Heart left ventricle (tissue), 16 donors: Measurements from ENCODE around the gene MEF2A. TPM values are rescaled to one million over a fixed set of nuclear protein-coding genes. Genes with fewer than 3 reads are reported as not detected.

Experiments
- ATAC-seq, 4 donors: fragments of 200-7000 bp; cut with Tn5 transposase; one replicate each; pipeline ENCODE4 v1.9.1; 2020 to 2022; ENCODE audit warnings: moderate library complexity in 4 of 4, mild to moderate bottlenecking in 3 of 4, moderate number of reproducible peaks in 1 of 4
- DNase-seq, 5 donors: peaks; one replicate each; pipeline ENCODE4 v3.0.0-alpha.2; 2020
- H3K27ac ChIP-seq, 12 donors: fragments of 200-600 bp; sonication (generic) in 4 of 12; one replicate each; pipeline versions ENCODE4 v1.5.0 to v1.8.0; 2016 to 2022; ENCODE audit warnings: mild to moderate bottlenecking in 2 of 12
- H3K27me3 ChIP-seq, 9 donors: fragments of 200-600 bp; sonication (generic) in 2 of 9; one replicate each; pipeline versions ENCODE4 v1.5.1 to v1.8.0; 2016 to 2022; ENCODE audit warnings: mild to moderate bottlenecking in 3 of 9
- H3K36me3 ChIP-seq, 9 donors: fragments of 200-600 bp; sonication (generic) in 2 of 9; one replicate each; pipeline versions ENCODE4 v1.5.0 to v1.8.0; 2018 to 2022; ENCODE audit warnings: mild to moderate bottlenecking in 2 of 9
- H3K4me1 ChIP-seq, 12 donors: fragments of 200-600 bp; sonication (generic) in 4 of 12; one replicate each; pipeline versions ENCODE4 v1.5.0 to v1.8.0; 2016 to 2022; ENCODE audit warnings: mild to moderate bottlenecking in 3 of 12
- H3K4me3 ChIP-seq, 12 donors: fragments of 200-600 bp; sonication (generic) in 4 of 12; one replicate each; pipeline versions ENCODE4 v1.5.0 to v1.8.0; 2017 to 2022; ENCODE audit warnings: mild to moderate bottlenecking in 9 of 12, moderate library complexity in 4 of 12
- H3K9me3 ChIP-seq, 12 donors: fragments of 200-600 bp; sonication (generic) in 4 of 12; one replicate each; pipeline versions ENCODE4 v1.5.0 to v1.8.0; 2016 to 2022; ENCODE audit warnings: mild to moderate bottlenecking in 1 of 12
- POLR2A ChIP-seq, 2 donors: fragments of 450-650 bp; IDR thresholded peaks; one replicate each; pipeline ENCODE4 v1.6.1; 2017; ENCODE audit warnings: antibody characterized with exemption in 2 of 2, mild to moderate bottlenecking in 2 of 2, moderate library complexity in 2 of 2
- WGBS, 4 donors: extraction: QIAGEN DNeasy Blood & Tissue Kit in 2 of 4; methylation state at CpG; one replicate each; pipeline versions ENCODE4 v1.1.5 to v1.1.7; 2013 to 2018; 5-methylcytosine and 5-hydroxymethylcytosine counted together
- intact Hi-C, 10 donors: fragments of 100-400 bp; cut with DNase I; formaldehyde crosslinking; loops; one replicate each; pipeline versions ENCODE4 v1.11.1 to v1.14.2; 2022
- polyA plus RNA-seq, 2 donors: library from polyadenylated mRNA; stranded (reverse); fragments of 200-250 nt; gene quantifications; one replicate each; pipeline ENCODE4 v1.2.3, GENCODE V29; 2013
- total RNA-seq, 9 donors: library from RNA; depleted of rRNA in 2 of 9; stranded (reverse); fragments of >200 nt in 2 of 9; fragmentation: NEBNext Ultra II Directional in 3 of 9; extraction: Animal tissue kit (Norgen Biotek cat#: 25700) in 3 of 9; gene quantifications; one replicate each; pipeline versions ENCODE4 v1.1.0 to v1.2.4, GENCODE V29; 2016 to 2023
- TF ChIP-seq, protein P1 (sequence below), 12 donors: fragments of 200-600 bp; sonication (generic) in 4 of 12; IDR thresholded peaks; one replicate each; pipeline versions ENCODE4 v1.5.0 to v1.8.0; 2018 to 2022; ENCODE audit warnings: antibody characterized with exemption in 12 of 12, mild to moderate bottlenecking in 5 of 12
- donor health status: ischemic (EF 13 %, LVEDD 7.1; RV severe dilation, severe dysfunction).
- donor health status: healthy with polysubstance abuse.
- donor health status: DM: no; HTN: yes; CAD: no.
- donor health status: DM: no; HTN: no; CAD: no.
- donor health status: ischemic (EF 25% LVEDD 6.9; RV normal size, moderate dysfunction).
- donor health status: ischemic (EF 25% LVEDD 5.7; RV mildly dilated, moderate dysfunction).
- donor health status: healthy.
- donor health status: DM: yes; HTN: yes; CAD: no.
- donor health status: ischemic (EF 35%, LVEDD 5.7; RV mildly dilated, moderate dysfunction).
- donor health status: nonischemic (EF 11% LVEDD 7.7; RV severe dilation, severe dysfunction).
- donor health status: DM: yes; HTN: yes; CAD: no.
- donor health status: PGD.
- donor health status: ischemic (EF 29% LVEDD 5.4; RV normal size, mild dysfunction).
- donor health status: nonischemic (EF 23%, LVEDD 6.1; RV moderate dilation, normal function).

The MEF2A gene
- total and polyA plus RNA-seq, 11 donors, result 53.4 to 192 (median 153) TPM

GRCh38 chr15:99538261-99538660 lies 27.5 kb upstream of the MEF2A start:
- DNase-seq (no peak), ATAC-seq (no peak)
- no peak overlapping the region for H3K27ac ChIP-seq
- H3K36me3 ChIP-seq, result no peaks in the 10 kb centered on the region
- WGBS, 4 donors, result 84 to 97% (median 90%) methylated on average over 1 of the region's 1 CpG
- no peaks in the 10 kb centered on the region for H3K27me3 ChIP-seq
- H3K4me3 ChIP-seq, result no peak overlapping the region
- no peak for TF ChIP-seq POLR2A (IDR thresholded peaks at IDR 0.05)
- TF ChIP-seq, protein P1, sequence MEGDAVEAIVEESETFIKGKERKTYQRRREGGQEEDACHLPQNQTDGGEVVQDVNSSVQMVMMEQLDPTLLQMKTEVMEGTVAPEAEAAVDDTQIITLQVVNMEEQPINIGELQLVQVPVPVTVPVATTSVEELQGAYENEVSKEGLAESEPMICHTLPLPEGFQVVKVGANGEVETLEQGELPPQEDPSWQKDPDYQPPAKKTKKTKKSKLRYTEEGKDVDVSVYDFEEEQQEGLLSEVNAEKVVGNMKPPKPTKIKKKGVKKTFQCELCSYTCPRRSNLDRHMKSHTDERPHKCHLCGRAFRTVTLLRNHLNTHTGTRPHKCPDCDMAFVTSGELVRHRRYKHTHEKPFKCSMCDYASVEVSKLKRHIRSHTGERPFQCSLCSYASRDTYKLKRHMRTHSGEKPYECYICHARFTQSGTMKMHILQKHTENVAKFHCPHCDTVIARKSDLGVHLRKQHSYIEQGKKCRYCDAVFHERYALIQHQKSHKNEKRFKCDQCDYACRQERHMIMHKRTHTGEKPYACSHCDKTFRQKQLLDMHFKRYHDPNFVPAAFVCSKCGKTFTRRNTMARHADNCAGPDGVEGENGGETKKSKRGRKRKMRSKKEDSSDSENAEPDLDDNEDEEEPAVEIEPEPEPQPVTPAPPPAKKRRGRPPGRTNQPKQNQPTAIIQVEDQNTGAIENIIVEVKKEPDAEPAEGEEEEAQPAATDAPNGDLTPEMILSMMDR (IDR thresholded peaks at IDR 0.05), result no peak
- intact Hi-C loops, result no loop called here
- H3K4me1 ChIP-seq, result peaks cover 0 to 20% (median 12%) of the 10 kb centered on the region in 12 donors
- no peaks in the 10 kb centered on the region for H3K9me3 ChIP-seq

DNA sequence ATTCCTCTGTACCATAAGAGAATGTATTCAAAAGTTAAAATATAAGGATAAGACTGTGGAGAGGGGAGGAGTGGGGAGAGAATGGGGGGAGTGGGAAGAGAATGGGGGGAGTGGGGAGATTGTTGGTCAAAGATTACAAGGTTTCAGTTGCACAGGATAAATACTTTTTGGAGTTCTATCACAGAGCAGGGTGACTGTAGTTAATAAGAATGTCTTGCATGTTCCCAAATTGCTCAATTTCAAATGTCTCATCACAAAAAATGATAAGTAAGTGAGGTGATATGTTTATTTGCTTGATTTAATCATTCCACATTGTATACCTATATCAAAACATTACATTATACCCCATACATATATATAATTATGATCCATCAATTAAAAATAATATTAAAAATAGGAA lies 23.0 kb upstream of the MEF2A start:
- Histone ChIP-seq H3K27ac (no peak overlapping the region), H3K4me1 (no peaks in the 10 kb centered on the region), H3K36me3 (no peaks in the 10 kb centered on the region), H3K9me3 (no peaks in the 10 kb centered on the region), H3K27me3 (no peaks in the 10 kb centered on the region), H3K4me3 (no peak overlapping the region)
- ATAC-seq, result no peak
- TF ChIP-seq POLR2A (IDR thresholded peaks at IDR 0.05), result no peak
- TF ChIP-seq, protein P1 (IDR thresholded peaks at IDR 0.05), result no peak
- intact Hi-C loops, result no loop called here
- DNase-seq, result no peak

DNA sequence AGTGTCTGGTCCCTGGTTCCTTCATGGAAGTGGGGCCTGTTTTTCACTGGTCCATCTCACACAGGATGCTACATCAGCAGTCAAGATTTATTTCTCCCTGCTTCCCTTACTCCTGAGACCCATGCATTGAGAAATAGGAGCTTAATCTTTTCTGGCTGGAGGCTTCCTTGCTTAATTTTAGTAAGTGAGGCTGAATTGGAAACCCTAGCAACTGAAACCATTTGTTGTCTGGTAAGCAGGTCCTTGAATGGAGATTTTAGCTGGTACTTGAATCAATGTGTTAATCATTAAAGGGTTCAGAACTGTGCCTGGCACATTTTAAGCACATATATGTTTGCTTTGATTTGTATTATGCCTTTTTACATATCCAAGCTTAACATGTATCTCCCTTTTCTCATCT lies 20.2 kb upstream of the MEF2A start:
- Histone ChIP-seq H3K4me3 (no peak overlapping the region), H3K9me3 (no peaks in the 10 kb centered on the region), H3K36me3 (no peaks in the 10 kb centered on the region), H3K27me3 (no peaks in the 10 kb centered on the region), H3K4me1 (no peaks in the 10 kb centered on the region), H3K27ac (no peak overlapping the region)
- DNase-seq, result no peak
- intact Hi-C loops, result no loop called here
- ATAC-seq, result no peak
- TF ChIP-seq, protein P1 (IDR thresholded peaks at IDR 0.05), result no peak
- TF ChIP-seq POLR2A (IDR thresholded peaks at IDR 0.05), result no peak

DNA sequence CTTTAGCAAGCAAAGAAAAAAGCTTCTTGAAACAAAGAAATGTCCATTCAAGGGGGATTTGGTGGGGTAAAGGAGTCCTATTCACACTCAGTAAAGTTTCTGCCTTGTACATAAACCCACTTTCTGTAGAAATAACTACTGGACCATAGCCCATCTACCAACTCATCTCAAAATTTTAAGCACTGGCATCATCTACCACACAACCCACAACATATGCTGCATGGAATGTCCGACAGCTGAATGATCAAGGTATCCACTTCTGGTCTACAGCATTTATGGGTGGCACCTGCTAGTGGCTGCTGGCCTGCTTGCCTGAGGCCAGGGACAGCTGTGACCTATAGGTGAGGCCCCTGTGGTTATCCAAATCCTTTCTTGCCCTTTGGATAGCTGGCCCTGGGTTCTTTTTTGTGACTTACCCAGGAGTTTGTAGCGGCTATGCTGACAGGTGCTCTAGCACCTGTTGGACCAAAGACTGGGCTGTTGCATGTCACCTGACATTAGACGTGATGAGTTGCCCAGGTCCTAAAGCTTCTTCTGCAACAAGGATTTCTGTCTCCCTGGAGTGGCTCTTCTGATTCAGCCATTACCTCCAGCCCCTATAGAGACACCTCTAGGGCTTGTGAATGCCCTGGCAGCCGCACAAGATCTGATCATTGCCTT lies 19.2 kb upstream of the MEF2A start:
- no peaks in the 10 kb centered on the region for H3K4me1 ChIP-seq
- TF ChIP-seq POLR2A (IDR thresholded peaks at IDR 0.05), result no peak
- TF ChIP-seq, protein P1 (IDR thresholded peaks at IDR 0.05), result no peak
- no peak for ATAC-seq
- intact Hi-C loops, result no loop called here
- no peaks in the 10 kb centered on the region for H3K36me3 ChIP-seq
- no peaks in the 10 kb centered on the region for H3K27me3 ChIP-seq
- no peak overlapping the region for H3K27ac ChIP-seq
- no peak for DNase-seq
- no peak overlapping the region for H3K4me3 ChIP-seq
- H3K9me3 ChIP-seq, result no peaks in the 10 kb centered on the region
- WGBS, 4 donors, result 73 to 96% (median 87%) methylated on average over 4 of the region's 4 CpGs
